Effector memory CD4-positive, alpha-beta T cell (primary cell): ENCODE results near the gene C5orf24.
"Not testable (repeated sequence)": the region's sequence is repeated elsewhere in the genome, so short reads cannot be mapped to it uniquely, and the experiment has no call there.

Experiments used
- DNase-seq, 3 donors: peaks; one replicate each; pipeline ENCODE4 v3.0.0-alpha.2; 2020
- H3K27ac ChIP-seq: 2 replicates; pipeline ENCODE4 v1.7.0; 2013; ENCODE audit warnings: mild to moderate bottlenecking, low read length, moderate library complexity; ENCODE audit not compliant: insufficient read depth, poor library complexity, severe bottlenecking
- H3K27me3 ChIP-seq: replicated peaks from 2 replicates; pipeline ENCODE4 v1.7.0; 2013; ENCODE audit warnings: mild to moderate bottlenecking, low read length; ENCODE audit not compliant: insufficient read depth, control insufficient read depth, poor library complexity, severe bottlenecking
- H3K36me3 ChIP-seq: 2 replicates; pipeline ENCODE4 v1.7.0; 2013; ENCODE audit warnings: mild to moderate bottlenecking, low read length, moderate library complexity; ENCODE audit not compliant: control insufficient read depth, insufficient read depth
- H3K4me1 ChIP-seq: 2 replicates; pipeline ENCODE4 v1.7.0; 2013; ENCODE audit warnings: low read length, mild to moderate bottlenecking; ENCODE audit not compliant: control insufficient read depth, insufficient read depth, poor library complexity, severe bottlenecking
- H3K4me3 ChIP-seq: 2 replicates; pipeline ENCODE4 v1.7.0; 2013; ENCODE audit warnings: low read length, low read depth, mild to moderate bottlenecking; ENCODE audit not compliant: insufficient read depth, poor library complexity, severe bottlenecking
- H3K9me3 ChIP-seq: 2 replicates; pipeline ENCODE4 v1.7.0; 2013; ENCODE audit warnings: mild to moderate bottlenecking, low read length, moderate library complexity; ENCODE audit not compliant: control insufficient read depth

Gene C5orf24

DNA sequence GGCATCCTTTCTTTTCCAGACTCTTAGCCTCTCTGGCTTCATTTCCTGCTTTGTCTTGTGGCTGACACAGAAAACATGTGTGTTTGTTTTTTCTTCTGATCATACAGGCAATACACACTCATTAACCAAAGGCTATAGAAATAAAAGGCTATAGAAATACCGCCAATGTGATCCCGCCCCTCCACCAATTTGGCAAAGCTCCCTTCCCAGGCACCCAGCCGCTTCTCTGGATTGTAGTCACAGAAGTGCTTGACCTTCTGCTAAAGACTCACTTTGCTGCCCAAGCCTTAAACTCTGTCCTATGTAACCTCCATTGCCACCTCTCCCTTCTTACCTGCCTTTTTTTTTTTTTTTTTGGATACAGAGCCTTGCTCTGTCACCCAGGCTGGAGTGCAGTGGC is 33.7 kb downstream of the C5orf24 start:
- H3K27ac ChIP-seq: no peak overlapping the region
- no peaks in the 10 kb centered on the region for H3K36me3 ChIP-seq
- H3K4me3 ChIP-seq: no peak overlapping the region
- DNase-seq: no peak
- no peaks in the 10 kb centered on the region for H3K27me3 ChIP-seq
- no peaks in the 10 kb centered on the region for H3K9me3 ChIP-seq
- peaks cover 11% of the 10 kb centered on the region for H3K4me1 ChIP-seq

DNA sequence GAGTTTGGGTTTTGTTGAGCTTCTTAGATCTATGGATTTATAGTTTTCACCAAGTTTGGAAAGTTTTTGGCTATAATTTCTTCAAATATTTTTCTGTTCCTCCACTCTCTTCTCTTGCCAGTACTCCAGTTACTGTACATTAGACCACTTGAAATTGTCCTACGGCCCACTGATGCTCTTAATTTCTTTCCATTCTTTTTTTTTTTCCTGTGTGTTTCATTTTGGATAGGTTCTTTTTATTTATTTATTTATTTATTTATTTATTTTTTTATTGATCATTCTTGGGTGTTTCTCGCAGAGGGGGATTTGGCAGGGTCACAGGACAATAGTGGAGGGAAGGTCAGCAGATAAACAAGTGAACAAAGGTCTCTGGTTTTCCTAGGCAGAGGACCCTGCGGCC is 35.2 kb downstream of the C5orf24 start:
- H3K36me3 ChIP-seq, H3K4me3 ChIP-seq, DNase-seq: not testable (repeated sequence)

DNA sequence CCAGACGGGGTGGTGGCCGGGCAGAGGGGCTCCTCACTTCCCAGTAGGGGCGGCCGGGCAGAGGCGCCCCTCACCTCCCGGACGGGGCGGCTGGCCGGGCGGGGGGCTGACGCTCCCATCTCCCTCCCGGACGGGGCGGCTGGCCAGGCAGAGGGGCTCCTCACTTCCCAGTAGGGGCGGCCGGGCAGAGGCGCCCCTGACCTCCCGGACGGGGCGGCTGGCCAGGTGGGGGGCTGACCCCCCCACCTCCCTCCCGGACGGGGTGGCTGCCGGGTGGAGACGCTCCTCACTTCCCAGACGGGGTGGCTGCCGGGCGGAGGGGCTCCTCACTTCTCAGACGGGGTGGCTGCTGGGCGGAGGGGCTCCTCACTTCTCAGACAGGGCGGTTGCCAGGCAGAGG is 35.9 kb downstream of the C5orf24 start:
- H3K4me3 ChIP-seq, H3K9me3 ChIP-seq, H3K36me3 ChIP-seq, DNase-seq, H3K27me3 ChIP-seq, H3K27ac ChIP-seq, H3K4me1 ChIP-seq: not testable (repeated sequence)

More for the DNA sequence above, 35.2 kb downstream of the C5orf24 start:
- not testable (repeated sequence) for H3K9me3 ChIP-seq, H3K27ac ChIP-seq, H3K27me3 ChIP-seq, H3K4me1 ChIP-seq

DNA sequence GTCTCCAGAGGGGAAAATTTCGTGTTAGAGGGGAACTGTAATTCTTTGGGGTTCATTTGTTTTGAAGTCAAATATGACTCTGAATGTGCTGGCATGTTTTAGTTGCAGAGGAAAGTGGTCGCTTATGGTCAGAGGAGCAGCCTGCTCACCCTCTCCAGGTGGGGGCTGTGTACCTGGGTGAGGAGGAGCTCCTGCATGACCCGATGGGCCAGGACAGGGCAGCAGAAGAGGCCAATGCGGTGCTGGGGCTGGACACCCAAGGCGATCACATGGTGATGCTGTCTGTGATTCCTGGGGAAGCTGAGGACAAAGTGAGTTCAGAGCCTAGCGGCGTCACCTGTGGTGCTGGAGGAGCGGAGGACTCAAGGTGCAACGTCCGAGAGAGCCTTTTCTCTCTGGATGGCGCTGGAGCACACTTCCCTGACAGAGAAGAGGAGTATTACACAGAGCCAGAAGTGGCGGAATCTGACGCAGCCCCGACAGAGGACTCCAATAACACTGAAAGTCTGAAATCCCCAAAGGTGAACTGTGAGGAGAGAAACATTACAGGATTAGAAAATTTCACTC is 41.9 kb downstream of the C5orf24 start:
- H3K4me1 ChIP-seq: no peaks in the 10 kb centered on the region
- H3K9me3 ChIP-seq: no peaks in the 10 kb centered on the region
- no peak overlapping the region for H3K27ac ChIP-seq
- H3K27me3 ChIP-seq: no peaks in the 10 kb centered on the region
- peaks cover 19% of the 10 kb centered on the region for H3K36me3 ChIP-seq
- H3K4me3 ChIP-seq: no peak overlapping the region
- DNase-seq: no peak

DNA sequence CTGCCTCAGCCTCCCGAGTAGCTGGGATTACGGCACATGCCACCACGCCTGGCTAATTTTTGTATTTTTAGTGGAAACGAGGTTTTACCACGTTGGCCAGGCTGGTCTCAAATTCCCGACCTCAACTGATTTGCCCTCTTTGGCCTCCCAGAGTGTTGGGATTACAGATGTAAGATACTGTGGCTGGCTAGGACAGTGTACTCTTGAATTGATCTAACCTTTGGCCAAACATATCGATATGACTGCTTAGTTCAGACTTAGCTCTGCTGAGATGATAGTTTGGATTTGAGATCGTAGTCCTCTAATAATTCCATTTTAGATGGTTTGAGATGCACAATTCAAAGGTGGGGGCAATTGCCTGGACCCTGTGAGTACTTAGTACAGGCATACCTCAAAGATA is 43.6 kb downstream of the C5orf24 start:
- no peaks in the 10 kb centered on the region for H3K4me1 ChIP-seq
- H3K9me3 ChIP-seq: no peaks in the 10 kb centered on the region

DNA sequence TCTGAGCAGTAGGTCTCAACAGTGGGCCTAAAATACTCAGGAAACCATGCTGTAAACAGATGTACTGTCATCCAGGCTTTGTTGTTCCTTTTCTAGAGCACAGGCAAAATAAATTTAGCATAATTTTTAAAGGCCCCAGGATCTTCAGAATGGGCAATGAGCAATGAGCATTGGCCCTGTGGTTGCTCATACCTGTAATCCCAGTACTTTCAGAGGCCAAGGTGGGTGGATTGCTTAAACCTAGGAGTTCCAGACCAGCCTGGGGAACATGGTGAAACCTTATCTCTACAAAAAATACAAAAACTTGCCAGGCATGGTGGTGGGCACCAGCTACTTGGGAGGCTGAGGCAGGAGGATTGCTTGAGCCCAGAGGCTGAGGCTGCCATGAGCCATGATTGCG is 45.7 kb downstream of the C5orf24 start:
- no peak for DNase-seq
- Histone ChIP-seq H3K27me3 (no peaks in the 10 kb centered on the region), H3K4me3 (no peak overlapping the region), H3K27ac (no peak overlapping the region), H3K36me3 (peaks cover 30% of the 10 kb centered on the region), H3K4me1 (no peaks in the 10 kb centered on the region), H3K9me3 (no peaks in the 10 kb centered on the region)

More for the DNA sequence above, 43.6 kb downstream of the C5orf24 start:
- Histone ChIP-seq H3K4me3 (no peak overlapping the region), H3K27me3 (no peaks in the 10 kb centered on the region), H3K27ac (no peak overlapping the region), H3K36me3 (peaks cover 26% of the 10 kb centered on the region)
- no peak for DNase-seq

DNA sequence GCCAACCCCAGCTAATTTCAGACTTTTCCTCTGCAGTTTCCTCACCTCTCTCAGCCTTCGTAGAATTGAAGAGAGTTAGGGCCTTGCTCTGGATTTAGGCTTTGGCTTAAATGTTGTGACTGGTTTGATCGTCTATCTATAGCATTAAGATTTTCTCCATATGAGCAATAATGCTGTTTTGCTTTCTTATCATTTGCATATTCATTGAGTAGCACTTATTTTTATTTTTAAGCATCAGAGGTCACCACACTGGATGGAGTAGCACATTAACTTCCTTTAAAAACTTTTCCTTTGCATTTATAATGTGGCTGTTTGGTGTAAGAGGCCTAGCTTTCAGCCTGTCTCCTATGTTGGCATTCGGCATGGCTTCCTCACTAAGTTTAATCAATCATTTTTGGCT is 46.5 kb downstream of the C5orf24 start:
- H3K4me3 ChIP-seq: no peak overlapping the region
- H3K9me3 ChIP-seq: no peaks in the 10 kb centered on the region
- H3K27ac ChIP-seq: no peak overlapping the region
- H3K36me3 ChIP-seq: peaks cover 29% of the 10 kb centered on the region
- no peaks in the 10 kb centered on the region for H3K4me1 ChIP-seq
- H3K27me3 ChIP-seq: no peaks in the 10 kb centered on the region
- no peak for DNase-seq

DNA sequence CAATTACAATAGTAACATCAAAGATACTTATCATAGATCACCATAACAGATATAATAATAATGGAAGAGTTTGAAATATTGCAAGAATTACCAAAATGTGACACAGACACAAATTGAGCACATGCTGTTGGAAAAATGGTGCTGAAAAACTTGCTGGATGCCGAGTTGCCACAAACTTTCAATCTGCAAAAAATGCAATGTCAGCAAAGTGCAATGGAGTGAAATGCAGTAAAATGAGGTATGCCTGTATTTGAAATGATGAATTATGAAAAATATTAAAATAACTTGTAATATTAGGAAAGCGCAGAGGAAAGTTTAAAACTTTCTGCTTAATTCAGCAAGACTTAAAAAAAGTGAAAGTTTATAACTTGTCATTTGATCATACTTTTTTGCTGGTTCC is 47.2 kb downstream of the C5orf24 start:
- Histone ChIP-seq H3K4me3 (no peak overlapping the region), H3K27me3 (no peaks in the 10 kb centered on the region), H3K4me1 (no peaks in the 10 kb centered on the region), H3K9me3 (no peaks in the 10 kb centered on the region), H3K36me3 (peaks cover 29% of the 10 kb centered on the region), H3K27ac (no peak overlapping the region)
- no peak for DNase-seq

DNA sequence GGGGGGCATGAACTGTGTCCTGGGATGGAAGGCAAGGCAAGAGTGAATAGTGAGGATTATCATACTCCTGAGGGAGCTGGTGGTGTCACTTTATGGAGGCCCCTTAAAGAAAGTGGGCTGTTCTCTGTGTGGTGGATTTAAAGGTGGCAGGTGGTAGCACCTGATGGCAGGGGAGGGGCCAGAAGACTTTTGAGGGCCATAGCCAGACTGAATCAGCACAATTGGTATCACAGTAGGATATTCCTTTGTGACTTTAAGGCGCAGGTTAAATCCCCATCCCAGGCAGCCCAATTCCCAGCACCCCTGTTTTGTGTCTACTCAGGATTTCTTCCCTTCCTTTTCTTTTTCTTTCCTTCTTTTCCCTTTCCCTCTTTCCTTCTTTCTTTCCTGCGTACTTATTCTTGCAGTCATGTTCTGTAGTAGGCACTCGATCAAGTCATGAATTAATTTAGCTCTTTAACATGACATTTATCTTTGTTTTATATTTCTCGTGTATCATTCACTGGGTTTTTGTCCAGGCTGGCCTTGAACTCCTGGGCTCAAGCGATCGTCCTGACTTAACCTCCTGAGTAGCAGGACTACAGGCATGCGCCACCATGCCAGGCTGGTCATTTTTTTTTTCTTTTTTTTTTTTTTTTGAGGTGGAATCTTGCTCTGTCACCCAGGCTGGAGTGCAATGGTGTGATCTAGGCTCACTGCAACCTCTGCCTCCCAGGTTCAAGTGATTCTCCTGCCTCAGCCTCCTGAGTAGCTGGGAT is 48.2 kb downstream of the C5orf24 start:
- no peak for DNase-seq
- H3K4me1 ChIP-seq: no peaks in the 10 kb centered on the region
- no peaks in the 10 kb centered on the region for H3K9me3 ChIP-seq
- H3K36me3 ChIP-seq: peaks cover 28% of the 10 kb centered on the region
- no peak overlapping the region for H3K4me3 ChIP-seq
- no peaks in the 10 kb centered on the region for H3K27me3 ChIP-seq
- H3K27ac ChIP-seq: no peak overlapping the region

DNA sequence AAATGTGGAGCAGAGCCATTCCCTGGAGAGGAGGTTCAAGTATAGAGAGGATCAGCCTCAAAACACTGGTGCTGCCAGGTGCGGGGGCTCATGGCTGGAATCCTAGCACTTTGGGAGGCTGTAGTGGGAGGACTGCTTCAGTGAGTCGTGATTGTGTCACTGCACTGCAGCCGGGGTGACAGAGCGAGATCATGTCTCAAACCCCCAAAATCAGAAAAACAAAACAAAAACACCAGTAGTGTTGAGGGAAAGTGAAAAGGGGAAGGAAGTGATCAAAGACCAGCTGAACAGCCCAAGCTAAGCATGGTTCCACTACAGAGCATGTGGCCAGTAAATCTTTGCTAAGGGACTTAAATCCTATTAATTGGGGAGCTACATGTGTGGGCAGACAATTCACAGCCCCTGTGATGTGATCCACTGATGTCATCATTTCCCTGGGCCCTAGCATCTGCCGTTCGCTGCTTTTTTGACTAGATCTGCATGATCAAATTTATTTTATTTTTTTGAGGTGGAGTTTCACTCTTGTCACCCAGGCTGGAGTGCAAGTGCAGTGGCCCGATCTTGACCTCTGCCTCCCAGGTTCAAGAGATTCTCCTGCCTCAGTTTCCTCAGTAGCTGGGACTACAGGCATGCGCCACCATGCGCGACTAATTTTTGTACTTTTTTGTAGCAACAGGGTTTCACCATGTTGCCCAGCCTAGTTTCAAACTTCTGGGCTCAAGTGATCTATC is 56.5 kb downstream of the C5orf24 start:
- Histone ChIP-seq H3K27ac (no peak overlapping the region), H3K4me3 (no peak overlapping the region), H3K9me3 (no peaks in the 10 kb centered on the region), H3K4me1 (no peaks in the 10 kb centered on the region), H3K27me3 (no peaks in the 10 kb centered on the region), H3K36me3 (peaks cover 23% of the 10 kb centered on the region)
- DNase-seq: no peak
